NCI-H1092 treated with DMSO at 0.1 percent for 48 hours (cell line): ENCODE results near the gene CLK4.

Source experiments
- DNase-seq: peaks from one replicate; lab custom pipeline; 2025; lab: John Stamatoyannopoulos, UW

Gene CLK4

DNA sequence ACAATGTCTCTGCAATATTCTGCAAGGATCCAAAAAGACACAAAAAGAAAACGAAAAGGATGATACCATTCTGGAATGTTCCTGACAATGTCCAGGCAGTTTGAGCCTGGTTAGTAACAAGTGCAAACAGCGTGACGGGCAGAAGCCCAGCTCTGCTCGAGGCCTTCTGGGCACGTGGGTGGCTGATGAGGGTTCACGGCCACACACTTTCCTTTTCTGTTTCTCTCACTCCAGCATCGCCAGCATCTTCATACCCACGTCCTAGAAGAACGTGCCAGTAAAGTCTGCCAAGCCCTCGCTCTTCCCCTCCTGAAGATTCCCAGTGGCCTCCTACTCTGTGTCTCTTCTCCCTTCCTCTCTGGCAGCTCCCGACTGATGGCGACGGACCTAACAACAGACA lies 73.3 kb downstream of the CLK4 start:
- DNase-seq = no peak
